ENCODE data around the gene NUDCD3.

Gene NUDCD3

DNA sequence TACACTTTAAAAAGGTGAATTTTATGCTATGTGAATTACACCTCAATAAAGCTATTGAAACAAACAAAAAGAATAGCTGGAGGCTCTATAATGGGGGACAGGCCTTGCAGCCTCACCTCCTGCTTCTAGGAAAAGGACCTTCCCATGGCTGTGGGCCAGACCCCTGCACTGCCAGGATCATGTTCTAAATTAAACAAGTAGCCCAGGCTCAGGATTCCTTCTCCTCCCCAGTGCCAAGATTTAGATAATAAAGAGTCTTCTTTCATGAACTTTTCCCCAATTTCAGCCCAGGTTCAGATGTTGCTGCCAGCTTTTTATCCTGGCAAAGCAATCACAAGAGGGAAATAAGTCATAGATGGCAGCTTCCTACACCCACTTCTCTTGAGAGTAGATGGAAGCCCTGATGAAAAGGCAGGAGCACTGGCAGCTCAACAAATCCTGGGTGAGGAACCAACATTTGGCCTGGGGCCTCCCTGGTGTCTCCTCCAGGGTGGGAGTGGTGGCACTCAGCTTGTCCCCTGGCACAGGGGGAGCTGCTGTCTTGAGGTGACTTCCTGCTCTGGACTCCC, 142.8 kb downstream of the NUDCD3 start:
- DNase-seq = no peak

DNA sequence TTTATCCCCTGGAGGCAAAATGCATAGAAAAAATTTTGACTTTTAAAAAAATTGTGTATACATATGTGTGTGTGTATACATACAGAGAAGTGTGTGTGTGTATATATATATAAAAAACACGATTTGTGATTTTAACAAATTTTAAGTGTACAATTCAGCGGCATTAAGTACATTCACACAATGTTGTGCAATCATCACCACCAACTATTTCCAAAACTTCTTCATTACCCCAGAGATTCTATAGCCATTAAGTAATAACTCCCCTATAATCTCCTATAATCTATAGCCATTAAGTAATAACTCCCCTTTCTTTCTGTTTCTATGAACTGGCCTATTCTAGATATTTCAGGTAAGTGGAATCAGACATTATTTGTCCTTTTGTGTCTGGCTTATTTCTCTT, 144.4 kb downstream of the NUDCD3 start:
- no peak for DNase-seq

- no peak for DNase-seq
Observed at GRCh38 chr7:44341401-44341800, 149.1 kb downstream of the NUDCD3 start.

DNA sequence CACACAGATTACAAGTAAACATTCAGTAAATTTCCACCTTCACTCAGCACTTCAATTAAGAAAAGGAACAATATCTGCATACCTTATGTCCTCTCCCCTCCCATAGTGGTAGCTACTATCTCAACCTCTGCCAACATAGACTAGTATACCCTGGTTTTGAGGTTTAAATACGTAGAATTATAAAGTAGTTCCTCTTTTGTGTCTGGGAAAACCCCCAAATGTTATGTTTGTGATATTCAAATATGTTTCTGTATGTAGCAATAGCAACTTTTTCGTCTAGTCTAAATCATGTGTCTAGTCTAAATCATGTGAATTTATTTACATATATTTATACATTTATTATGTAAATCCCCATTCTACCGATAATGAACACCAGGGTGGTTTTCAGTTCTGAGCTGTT, 151.9 kb downstream of the NUDCD3 start:
- no peak for DNase-seq

GRCh38 chr7:44336491-44336890, 154.0 kb downstream of the NUDCD3 start:
- no peak for DNase-seq

- no peak for DNase-seq
Observed at GRCh38 chr7:44335184-44335583, 155.3 kb downstream of the NUDCD3 start.

DNA sequence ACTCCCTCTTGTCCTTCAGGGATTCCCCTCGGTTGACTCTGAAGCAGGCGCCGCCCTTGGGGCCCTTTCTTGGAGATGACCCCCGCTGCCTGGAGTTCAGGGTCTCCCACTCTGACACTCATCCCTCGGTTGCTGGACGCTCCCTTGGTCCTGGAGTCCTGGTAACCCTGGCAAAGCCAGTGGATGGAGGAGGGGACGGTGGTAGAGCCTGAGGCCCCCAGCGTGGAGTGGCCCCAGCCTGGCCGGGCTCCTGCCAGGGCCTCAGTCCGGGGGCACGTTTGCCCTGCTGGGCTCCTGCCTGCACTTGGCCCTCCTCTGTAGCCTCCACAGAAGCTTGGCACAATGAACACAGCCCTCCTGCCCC, 155.7 kb downstream of the NUDCD3 start:
- no peak for DNase-seq

- no peak for DNase-seq
Observed at GRCh38 chr7:44333911-44334733, 156.3 kb downstream of the NUDCD3 start.

DNA sequence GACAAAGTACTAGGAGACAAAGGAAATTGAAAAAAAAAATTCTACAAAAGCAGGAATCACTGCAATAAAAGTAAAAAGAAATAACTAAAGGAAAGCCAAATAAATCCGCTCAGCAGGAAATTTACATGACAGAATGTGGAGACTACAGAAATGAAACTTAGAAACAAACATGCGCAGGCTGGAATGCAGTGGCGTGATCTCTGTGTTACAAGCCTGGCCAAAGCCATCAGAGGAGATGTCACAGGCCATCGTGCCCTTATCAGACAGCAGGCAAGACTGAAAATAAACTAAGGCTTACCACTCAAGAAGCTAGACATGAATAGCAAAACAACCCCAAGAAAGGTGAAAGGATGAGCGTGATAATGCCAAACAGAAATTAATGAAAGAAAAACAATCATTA, 158.8 kb downstream of the NUDCD3 start:
- DNase-seq = no peak

- no peak for DNase-seq
Observed at GRCh38 chr7:44330331-44330730, 160.1 kb downstream of the NUDCD3 start.

DNA sequence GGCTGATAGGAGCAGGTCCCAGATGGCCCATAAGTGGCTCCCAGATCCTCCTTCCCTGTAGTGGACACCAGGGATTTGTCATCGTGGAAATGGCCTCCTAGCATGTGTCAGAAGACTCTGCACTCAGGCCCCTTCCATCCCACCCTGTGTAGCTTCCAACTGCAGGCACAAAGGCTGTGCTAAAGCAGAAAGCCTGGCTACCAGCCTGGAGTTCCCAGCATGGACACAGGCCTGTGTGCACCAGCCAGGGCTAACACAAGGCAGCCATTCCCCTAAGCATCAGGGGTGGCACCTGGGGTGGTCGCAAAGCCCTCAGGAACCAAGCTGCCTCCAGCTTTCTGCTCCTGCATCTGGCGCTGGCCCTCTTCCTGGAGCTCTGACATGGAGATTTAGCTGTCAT, 160.6 kb downstream of the NUDCD3 start:
- no peak for DNase-seq

All from activated CD4-positive, alpha-beta T cell treated with anti-CD3 and anti-CD28 coated beads for 48 hours (primary cell).